Measurements from ENCODE around the gene TNFSF9.

The TNFSF9 gene

GRCh38 chr19:6518145-6518911 is 12.5 kb upstream of the TNFSF9 start:
- TF ChIP-seq POLR2A (IDR thresholded peaks at IDR 0.05; ENCODE audit: low read depth, low read length) = 0 out of 2 replicates have a peak, but pooled peaks have one; percentile 38
- TF ChIP-seq SPI1 (IDR thresholded peaks at IDR 0.05; ENCODE audit: low read depth, low read length) = no peak
- TF ChIP-seq PAX5 (IDR thresholded peaks at IDR 0.05; ENCODE audit: insufficient read depth, low read length, severe bottlenecking) = no peak
- TF ChIP-seq POLR2AphosphoS5 (IDR thresholded peaks at IDR 0.05; ENCODE audit: low read depth, low read length) = 0 out of 2 replicates have a peak, but pooled peaks have one; percentile 20
- no peak for TF ChIP-seq POU2F2 (IDR thresholded peaks at IDR 0.05; ENCODE audit: low read depth, low read length)
- TF ChIP-seq TAF1 (IDR thresholded peaks at IDR 0.05; ENCODE audit: low read depth, low read length) = no peak
- DNase-seq (ENCODE audit: insufficient read length, low spot score) = no peak
- peak; percentile 95 for FAIRE-seq

- no peak for FAIRE-seq
- TF ChIP-seq PAX5 (IDR thresholded peaks at IDR 0.05; ENCODE audit: insufficient read depth, low read length, severe bottlenecking) = no peak
- no peak for TF ChIP-seq POU2F2 (IDR thresholded peaks at IDR 0.05; ENCODE audit: low read depth, low read length)
- no peak for TF ChIP-seq POLR2AphosphoS5 (IDR thresholded peaks at IDR 0.05; ENCODE audit: low read depth, low read length)
- TF ChIP-seq TAF1 (IDR thresholded peaks at IDR 0.05; ENCODE audit: low read depth, low read length) = no peak
- no peak for TF ChIP-seq SPI1 (IDR thresholded peaks at IDR 0.05; ENCODE audit: low read depth, low read length)
- TF ChIP-seq POLR2A (IDR thresholded peaks at IDR 0.05; ENCODE audit: low read depth, low read length) = no peak
- no peak for DNase-seq (ENCODE audit: insufficient read length, low spot score)
These were observed 11.5 kb upstream of the TNFSF9 start for GRCh38 chr19:6519289-6519688.

- TF ChIP-seq SPI1 (IDR thresholded peaks at IDR 0.05; ENCODE audit: low read depth, low read length) = peak; percentile 87
- TF ChIP-seq POU2F2 (IDR thresholded peaks at IDR 0.05; ENCODE audit: low read depth, low read length) = peak; percentile 91; the same call in 1 of the 2 replicates
- TF ChIP-seq POLR2AphosphoS5 (IDR thresholded peaks at IDR 0.05; ENCODE audit: low read depth, low read length) = peak; percentile 66; the same call in 1 of the 2 replicates
- TF ChIP-seq POLR2A (IDR thresholded peaks at IDR 0.05; ENCODE audit: low read depth, low read length) = peak; percentile 51; the same call in 1 of the 2 replicates
- TF ChIP-seq TAF1 (IDR thresholded peaks at IDR 0.05; ENCODE audit: low read depth, low read length) = no peak
- TF ChIP-seq PAX5 (IDR thresholded peaks at IDR 0.05; ENCODE audit: insufficient read depth, low read length, severe bottlenecking) = peak; percentile 84
- peak; percentile 98 for FAIRE-seq
- no peak for DNase-seq (ENCODE audit: insufficient read length, low spot score)
These were observed 8.8 kb upstream of the TNFSF9 start for GRCh38 chr19:6521718-6522646.

- FAIRE-seq (no peak), DNase-seq (ENCODE audit: insufficient read length, low spot score) (no peak)
- TF ChIP-seq POLR2A (IDR thresholded peaks at IDR 0.05; ENCODE audit: low read depth, low read length) (no peak), PAX5 (IDR thresholded peaks at IDR 0.05; ENCODE audit: insufficient read depth, low read length, severe bottlenecking) (no peak), SPI1 (IDR thresholded peaks at IDR 0.05; ENCODE audit: low read depth, low read length) (no peak), POLR2AphosphoS5 (IDR thresholded peaks at IDR 0.05; ENCODE audit: low read depth, low read length) (no peak)
These were observed 8.1 kb upstream of the TNFSF9 start for GRCh38 chr19:6522712-6523111.

GRCh38 chr19:6524311-6524710 is 6.5 kb upstream of the TNFSF9 start:
- TF ChIP-seq POLR2A (IDR thresholded peaks at IDR 0.05; ENCODE audit: low read depth, low read length) (no peak), TAF1 (IDR thresholded peaks at IDR 0.05; ENCODE audit: low read depth, low read length) (no peak), SPI1 (IDR thresholded peaks at IDR 0.05; ENCODE audit: low read depth, low read length) (no peak), PAX5 (IDR thresholded peaks at IDR 0.05; ENCODE audit: insufficient read depth, low read length, severe bottlenecking) (no peak), POU2F2 (IDR thresholded peaks at IDR 0.05; ENCODE audit: low read depth, low read length) (no peak), POLR2AphosphoS5 (IDR thresholded peaks at IDR 0.05; ENCODE audit: low read depth, low read length) (no peak)
- FAIRE-seq = no peak
- no peak for DNase-seq (ENCODE audit: insufficient read length, low spot score)

GRCh38 chr19:6527893-6528543 is 2.8 kb upstream of the TNFSF9 start:
- peak; percentile 59 for DNase-seq (ENCODE audit: insufficient read length, low spot score)
- peak; percentile 92 for FAIRE-seq
- no peak; the same call in none of the 2 replicates for TF ChIP-seq POLR2AphosphoS5 (IDR thresholded peaks at IDR 0.05; ENCODE audit: low read depth, low read length)
- TF ChIP-seq POU2F2 (IDR thresholded peaks at IDR 0.05; ENCODE audit: low read depth, low read length) = peak; percentile 98
- TF ChIP-seq TAF1 (IDR thresholded peaks at IDR 0.05; ENCODE audit: low read depth, low read length) = 0 out of 2 replicates have a peak, but pooled peaks have one; percentile 35
- TF ChIP-seq PAX5 (IDR thresholded peaks at IDR 0.05; ENCODE audit: insufficient read depth, low read length, severe bottlenecking) = peak; percentile 84
- 0 out of 2 replicates have a peak, but pooled peaks have one; percentile 26 for TF ChIP-seq SPI1 (IDR thresholded peaks at IDR 0.05; ENCODE audit: low read depth, low read length)
- no peak for TF ChIP-seq POLR2A (IDR thresholded peaks at IDR 0.05; ENCODE audit: low read depth, low read length)

- DNase-seq (ENCODE audit: insufficient read length, low spot score) = no peak
- no peak for FAIRE-seq
- peak; percentile 79 for TF ChIP-seq SPI1 (IDR thresholded peaks at IDR 0.05; ENCODE audit: low read depth, low read length)
- no peak for TF ChIP-seq TAF1 (IDR thresholded peaks at IDR 0.05; ENCODE audit: low read depth, low read length)
- no peak for TF ChIP-seq PAX5 (IDR thresholded peaks at IDR 0.05; ENCODE audit: insufficient read depth, low read length, severe bottlenecking)
These were observed 2.2 kb upstream of the TNFSF9 start for GRCh38 chr19:6528544-6529121.

- FAIRE-seq (no peak), DNase-seq (ENCODE audit: insufficient read length, low spot score) (no peak)
- TF ChIP-seq TAF1 (IDR thresholded peaks at IDR 0.05; ENCODE audit: low read depth, low read length) = no peak
- no peak for TF ChIP-seq POLR2AphosphoS5 (IDR thresholded peaks at IDR 0.05; ENCODE audit: low read depth, low read length)
- no peak for TF ChIP-seq SPI1 (IDR thresholded peaks at IDR 0.05; ENCODE audit: low read depth, low read length)
- no peak for TF ChIP-seq POU2F2 (IDR thresholded peaks at IDR 0.05; ENCODE audit: low read depth, low read length)
- no peak for TF ChIP-seq PAX5 (IDR thresholded peaks at IDR 0.05; ENCODE audit: insufficient read depth, low read length, severe bottlenecking)
- TF ChIP-seq POLR2A (IDR thresholded peaks at IDR 0.05; ENCODE audit: low read depth, low read length) = no peak
These were observed 1.5 kb upstream of the TNFSF9 start for GRCh38 chr19:6529351-6529750.
